ENCODE data around the gene TVP23A. TPM values are rescaled to one million over a fixed set of nuclear protein-coding genes. Genes with fewer than 3 reads are reported as not detected.
"Not testable (repeated sequence)": the region's sequence is repeated elsewhere in the genome, so short reads cannot be mapped to it uniquely, and the experiment has no call there.

Gene TVP23A
- total RNA-seq, 1 experiment from 2014 or later, result not detected

DNA sequence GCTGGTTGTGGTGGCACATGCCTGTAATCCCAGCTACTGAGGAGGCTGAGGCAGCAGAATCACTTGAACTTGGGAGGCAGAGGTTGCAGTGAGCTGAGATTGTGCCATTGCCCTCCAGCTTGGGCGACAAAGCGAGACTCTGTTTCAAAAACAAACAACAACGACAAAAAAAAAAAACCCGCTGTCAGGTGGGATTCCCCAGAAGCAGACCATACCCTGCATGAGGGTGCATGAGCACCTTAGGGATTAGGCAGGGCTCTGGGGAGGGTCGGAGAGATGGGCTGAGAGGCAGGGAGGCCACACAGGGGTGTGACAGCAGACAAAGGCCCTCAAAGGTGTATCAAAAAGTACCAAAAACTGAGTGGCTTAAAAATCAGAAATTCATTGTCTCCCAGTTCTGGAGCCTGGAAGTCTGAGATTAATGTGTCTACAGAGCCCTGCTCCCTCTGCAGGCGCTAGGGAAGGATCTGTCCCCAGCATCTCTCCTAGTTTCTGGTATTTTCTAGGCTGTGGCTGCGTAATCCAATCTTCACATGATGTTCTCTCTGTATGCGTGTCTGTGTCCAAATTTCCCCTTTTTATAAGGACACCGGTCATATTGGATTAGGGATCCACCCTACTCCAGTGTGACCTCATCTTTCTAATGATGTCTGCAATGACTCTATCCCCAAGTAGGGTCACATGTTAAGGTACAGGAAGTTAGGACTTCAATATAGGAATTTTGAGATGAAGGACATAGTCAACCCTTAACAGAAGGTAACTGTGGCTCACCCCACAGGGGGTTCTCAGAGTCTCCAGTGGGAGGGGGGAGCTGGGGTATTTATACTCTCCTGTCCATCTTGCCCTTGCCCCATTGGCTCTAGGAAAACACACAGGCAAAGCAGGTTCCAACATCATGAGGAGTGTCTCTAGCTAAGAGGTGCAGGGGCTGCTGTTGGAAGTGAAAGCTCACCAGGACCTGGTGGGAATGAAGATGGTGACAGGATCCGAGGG, 13.6 kb upstream of the TVP23A start:
- Histone ChIP-seq H3K4me1 (ENCODE audit: insufficient read depth, low read length, poor library complexity, severe bottlenecking) (no peaks in the 10 kb centered on the region), H3K27ac (ENCODE audit: low read depth, low read length, poor library complexity, severe bottlenecking) (no peak overlapping the region), H3K9me3 (ENCODE audit: low read depth, low read length, poor library complexity, severe bottlenecking) (no peaks in the 10 kb centered on the region), H3K27me3 (replicated peaks; ENCODE audit: insufficient read depth, low read depth, low read length, poor library complexity) (no peaks in the 10 kb centered on the region), H3K4me3 (ENCODE audit: low read depth, low read length, poor library complexity, severe bottlenecking) (no peak overlapping the region), H3K36me3 (ENCODE audit: insufficient read depth, low read length, poor library complexity, severe bottlenecking) (no peaks in the 10 kb centered on the region)
- BruUV-seq (replicated peaks), result no TSS peak
- intact Hi-C loops (cut with micrococcal nuclease; ENCODE audit: unreplicated experiment), result no loop called here
- no peak for DNase-seq (ENCODE audit: low spot score)
- POLR2A ChIA-PET (ENCODE audit: low non-redundant PET), result no interaction called here
- CTCF ChIA-PET, result no interaction called here
- TF ChIP-seq, protein P1, sequence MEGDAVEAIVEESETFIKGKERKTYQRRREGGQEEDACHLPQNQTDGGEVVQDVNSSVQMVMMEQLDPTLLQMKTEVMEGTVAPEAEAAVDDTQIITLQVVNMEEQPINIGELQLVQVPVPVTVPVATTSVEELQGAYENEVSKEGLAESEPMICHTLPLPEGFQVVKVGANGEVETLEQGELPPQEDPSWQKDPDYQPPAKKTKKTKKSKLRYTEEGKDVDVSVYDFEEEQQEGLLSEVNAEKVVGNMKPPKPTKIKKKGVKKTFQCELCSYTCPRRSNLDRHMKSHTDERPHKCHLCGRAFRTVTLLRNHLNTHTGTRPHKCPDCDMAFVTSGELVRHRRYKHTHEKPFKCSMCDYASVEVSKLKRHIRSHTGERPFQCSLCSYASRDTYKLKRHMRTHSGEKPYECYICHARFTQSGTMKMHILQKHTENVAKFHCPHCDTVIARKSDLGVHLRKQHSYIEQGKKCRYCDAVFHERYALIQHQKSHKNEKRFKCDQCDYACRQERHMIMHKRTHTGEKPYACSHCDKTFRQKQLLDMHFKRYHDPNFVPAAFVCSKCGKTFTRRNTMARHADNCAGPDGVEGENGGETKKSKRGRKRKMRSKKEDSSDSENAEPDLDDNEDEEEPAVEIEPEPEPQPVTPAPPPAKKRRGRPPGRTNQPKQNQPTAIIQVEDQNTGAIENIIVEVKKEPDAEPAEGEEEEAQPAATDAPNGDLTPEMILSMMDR (conservative IDR thresholded peaks at IDR 0.05; ENCODE audit: low read depth, low read length), result no peak
- TF ChIP-seq EZH2 (IDR thresholded peaks at IDR 0.05; ENCODE audit: borderline replicate concordance, low read depth, low read length, poor library complexity, severe bottlenecking), result no peak

DNA sequence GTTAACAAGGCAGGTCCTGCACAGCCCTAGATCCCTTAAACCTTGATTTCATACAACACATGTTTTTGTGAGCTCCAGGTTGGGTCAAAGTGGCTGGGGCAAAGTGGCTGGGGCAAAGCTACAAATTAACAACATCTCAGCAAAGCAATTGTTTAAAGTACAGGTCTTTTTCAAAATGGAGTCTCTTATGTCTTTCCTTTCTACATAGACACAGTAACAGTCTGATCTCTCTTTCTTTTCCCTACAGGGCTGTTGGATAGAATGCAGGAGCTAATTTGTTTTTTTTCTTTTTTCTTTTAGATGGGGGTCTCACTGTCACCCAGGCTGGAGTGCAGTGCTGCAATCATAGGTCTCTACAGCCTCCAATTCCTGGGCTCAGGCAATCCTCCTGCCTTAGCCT, 11.6 kb upstream of the TVP23A start:
- DNase-seq (ENCODE audit: low spot score); intact Hi-C loops (cut with micrococcal nuclease; ENCODE audit: unreplicated experiment); H3K27ac ChIP-seq (ENCODE audit: low read depth, low read length, poor library complexity, severe bottlenecking); H3K9me3 ChIP-seq (ENCODE audit: low read depth, low read length, poor library complexity, severe bottlenecking); H3K4me3 ChIP-seq (ENCODE audit: low read depth, low read length, poor library complexity, severe bottlenecking); H3K4me1 ChIP-seq (ENCODE audit: insufficient read depth, low read length, poor library complexity, severe bottlenecking); H3K36me3 ChIP-seq (ENCODE audit: insufficient read depth, low read length, poor library complexity, severe bottlenecking); CTCF ChIA-PET; H3K27me3 ChIP-seq (replicated peaks; ENCODE audit: insufficient read depth, low read depth, low read length, poor library complexity); POLR2A ChIA-PET (ENCODE audit: low non-redundant PET); BruUV-seq (replicated peaks): not testable (repeated sequence)

DNA sequence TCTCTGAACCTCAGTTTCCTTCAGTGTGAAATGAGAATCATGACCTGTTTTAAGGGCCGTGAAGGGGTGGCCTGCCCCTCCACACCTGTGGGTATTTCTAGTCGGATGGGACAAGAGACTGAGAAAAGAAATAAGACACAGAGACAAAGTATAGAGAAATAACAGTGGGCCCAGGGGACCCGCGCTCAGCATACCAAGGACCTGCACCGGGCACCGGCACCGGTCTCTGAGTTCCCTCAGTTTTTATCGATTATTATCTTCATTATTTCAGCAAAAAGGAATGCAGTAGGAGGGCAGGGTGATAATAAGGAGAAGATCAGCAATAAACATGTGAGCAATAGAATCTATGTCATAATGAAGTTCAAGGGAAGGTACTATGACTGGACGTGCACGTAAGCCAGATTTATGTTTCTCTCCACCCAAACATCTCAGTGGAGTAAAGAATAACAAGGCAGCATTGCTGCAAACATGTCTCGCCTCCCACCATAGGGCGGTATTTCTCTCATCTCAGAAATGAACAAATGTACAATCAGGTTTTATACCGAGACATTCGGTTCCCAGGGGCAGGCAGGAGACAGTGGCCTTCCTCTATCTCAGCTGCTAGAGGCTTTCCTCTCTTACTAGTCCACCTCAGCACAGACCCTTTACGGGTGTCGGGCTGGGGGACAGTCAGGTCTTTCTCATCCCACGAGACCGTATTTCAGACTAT, 10.9 kb upstream of the TVP23A start:
- H3K36me3 ChIP-seq (ENCODE audit: insufficient read depth, low read length, poor library complexity, severe bottlenecking); CTCF ChIA-PET; H3K27ac ChIP-seq (ENCODE audit: low read depth, low read length, poor library complexity, severe bottlenecking): not testable (repeated sequence)

DNA sequence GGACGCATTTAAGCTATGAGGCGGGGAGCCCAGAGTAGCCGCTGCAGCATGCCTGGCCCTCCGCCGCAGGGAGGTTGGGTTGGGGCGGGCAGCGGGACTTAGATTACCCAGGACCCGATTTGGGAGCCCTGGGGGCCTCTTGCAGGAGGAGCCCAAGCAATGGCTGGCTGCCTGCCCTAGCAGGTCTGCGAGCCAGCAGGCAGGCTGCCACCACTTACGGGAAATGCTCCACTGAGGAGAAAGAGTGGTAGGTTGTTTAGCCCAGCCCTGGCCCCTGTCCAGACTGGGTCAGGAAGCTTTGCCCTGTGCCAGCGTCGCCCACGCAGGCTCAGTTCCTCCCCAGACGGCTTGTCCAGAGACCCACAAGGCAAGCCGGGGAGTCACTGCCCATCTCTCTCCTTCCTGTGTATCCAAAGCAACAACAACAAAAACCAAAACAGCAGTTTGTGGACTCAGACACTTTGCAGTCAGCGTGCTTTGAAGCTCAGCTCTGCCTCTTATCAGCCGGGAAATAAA, 10.3 kb upstream of the TVP23A start:
- POLR2A ChIA-PET (ENCODE audit: low non-redundant PET), result no interaction called here

More for the DNA sequence above, 10.9 kb upstream of the TVP23A start:
- DNase-seq (ENCODE audit: low spot score); H3K27me3 ChIP-seq (replicated peaks; ENCODE audit: insufficient read depth, low read depth, low read length, poor library complexity); H3K4me3 ChIP-seq (ENCODE audit: low read depth, low read length, poor library complexity, severe bottlenecking); H3K9me3 ChIP-seq (ENCODE audit: low read depth, low read length, poor library complexity, severe bottlenecking); POLR2A ChIA-PET (ENCODE audit: low non-redundant PET); H3K4me1 ChIP-seq (ENCODE audit: insufficient read depth, low read length, poor library complexity, severe bottlenecking); BruUV-seq (replicated peaks); intact Hi-C loops (cut with micrococcal nuclease; ENCODE audit: unreplicated experiment): not testable (repeated sequence)

More for the DNA sequence above, 10.3 kb upstream of the TVP23A start:
- Histone ChIP-seq H3K36me3 (ENCODE audit: insufficient read depth, low read length, poor library complexity, severe bottlenecking) (no peaks in the 10 kb centered on the region), H3K27me3 (replicated peaks; ENCODE audit: insufficient read depth, low read depth, low read length, poor library complexity) (no peaks in the 10 kb centered on the region), H3K4me3 (ENCODE audit: low read depth, low read length, poor library complexity, severe bottlenecking) (no peak overlapping the region), H3K4me1 (ENCODE audit: insufficient read depth, low read length, poor library complexity, severe bottlenecking) (no peaks in the 10 kb centered on the region), H3K27ac (ENCODE audit: low read depth, low read length, poor library complexity, severe bottlenecking) (no peak overlapping the region), H3K9me3 (ENCODE audit: low read depth, low read length, poor library complexity, severe bottlenecking) (no peaks in the 10 kb centered on the region)
- TF ChIP-seq EZH2 (IDR thresholded peaks at IDR 0.05; ENCODE audit: borderline replicate concordance, low read depth, low read length, poor library complexity, severe bottlenecking), result no peak
- TF ChIP-seq, protein P1 (conservative IDR thresholded peaks at IDR 0.05; ENCODE audit: low read depth, low read length), result no peak
- no TSS peak for BruUV-seq (replicated peaks)
- intact Hi-C loops (cut with micrococcal nuclease; ENCODE audit: unreplicated experiment), result no loop called here
- DNase-seq (ENCODE audit: low spot score), result no peak
- CTCF ChIA-PET, result no interaction called here
